ENCODE results near the gene TAGLN2.

GRCh38 chr1:159937054-159937750 lies 11.9 kb upstream of the TAGLN2 start:
- TF ChIP-seq CTCF (IDR thresholded peaks at IDR 0.05) (no peak), POLR2A (IDR thresholded peaks at IDR 0.05) (no peak)
